GM19025 (cell line): ENCODE results near the gene YAP1.

ENCODE experiments used
- ATAC-seq: cut with Tn5 transposase; IDR thresholded peaks from one replicate; pipeline ENCODE4 v1.9.1; 2021; ENCODE audit warnings: mild to moderate bottlenecking, low read depth, moderate library complexity; ENCODE audit not compliant: unreplicated experiment

YAP1 gene

GRCh38 chr11:102109896-102110760, at the start of gene YAP1:
YAP1 (plus strand) TSS chr11:102110447; CDS start chr11:102110849, 402 bp downstream.
- ATAC-seq, result peak; percentile 91

DNA sequence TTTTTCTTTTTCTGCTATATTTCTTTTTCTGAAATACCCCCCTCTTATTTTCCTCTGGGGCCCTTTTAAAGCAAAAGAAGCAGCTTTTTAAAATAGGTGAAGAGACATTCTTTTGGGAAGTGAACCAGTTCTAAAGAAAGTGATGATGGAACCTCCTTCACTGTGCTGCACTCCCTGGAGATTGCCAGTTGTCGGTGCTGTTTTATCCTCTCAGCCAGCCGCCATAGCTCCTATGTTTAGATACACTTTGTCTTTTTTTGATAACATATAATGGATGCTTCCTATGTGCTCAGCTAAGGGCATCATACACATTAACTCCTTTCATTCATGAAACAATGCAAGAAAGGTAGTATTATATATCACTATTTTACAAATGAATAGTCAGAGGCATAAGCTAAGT, 49.0 kb upstream of the YAP1 start:
- ATAC-seq, result no peak

- no peak for ATAC-seq
Observed at GRCh38 chr11:102062106-102062505, 48.1 kb upstream of the YAP1 start.

DNA sequence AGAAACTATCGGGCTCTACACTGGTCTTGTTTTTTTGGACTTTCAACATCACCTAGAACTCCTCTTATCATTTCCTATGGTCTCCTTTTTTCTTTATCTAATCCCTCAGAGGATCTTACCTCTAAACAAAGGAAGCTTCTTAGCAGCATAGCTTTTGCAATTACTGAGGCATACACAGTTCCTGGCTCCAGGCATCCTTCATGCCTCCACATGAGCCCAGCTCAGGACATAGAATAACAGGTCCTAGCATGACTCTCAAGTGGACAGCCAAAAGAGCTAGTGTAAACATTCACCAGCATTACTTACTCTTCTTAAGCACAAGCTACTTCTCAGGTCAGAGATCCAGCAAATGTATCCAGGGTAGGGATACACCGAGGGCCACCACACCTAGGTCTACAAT, 45.9 kb upstream of the YAP1 start:
- no peak for ATAC-seq

DNA sequence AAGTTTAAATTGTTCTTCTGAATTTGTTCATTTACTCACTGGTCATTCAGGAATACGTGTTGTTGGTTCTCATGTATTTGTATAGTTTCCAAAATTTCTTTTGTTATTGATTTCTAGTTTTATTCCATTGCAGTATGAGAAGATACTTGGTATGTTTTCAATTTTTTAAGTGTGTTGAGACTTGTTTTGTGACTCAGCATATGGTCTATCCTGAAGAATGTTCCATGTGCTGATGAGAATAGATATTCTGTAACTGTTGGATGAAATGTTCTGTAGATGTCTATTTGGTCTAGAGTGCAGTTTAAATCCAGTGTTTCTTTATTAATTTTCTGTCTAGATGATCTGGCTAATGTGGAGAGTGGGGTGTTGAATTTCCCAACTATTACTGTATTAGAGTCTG, 39.5 kb upstream of the YAP1 start:
- ATAC-seq, result no peak

DNA sequence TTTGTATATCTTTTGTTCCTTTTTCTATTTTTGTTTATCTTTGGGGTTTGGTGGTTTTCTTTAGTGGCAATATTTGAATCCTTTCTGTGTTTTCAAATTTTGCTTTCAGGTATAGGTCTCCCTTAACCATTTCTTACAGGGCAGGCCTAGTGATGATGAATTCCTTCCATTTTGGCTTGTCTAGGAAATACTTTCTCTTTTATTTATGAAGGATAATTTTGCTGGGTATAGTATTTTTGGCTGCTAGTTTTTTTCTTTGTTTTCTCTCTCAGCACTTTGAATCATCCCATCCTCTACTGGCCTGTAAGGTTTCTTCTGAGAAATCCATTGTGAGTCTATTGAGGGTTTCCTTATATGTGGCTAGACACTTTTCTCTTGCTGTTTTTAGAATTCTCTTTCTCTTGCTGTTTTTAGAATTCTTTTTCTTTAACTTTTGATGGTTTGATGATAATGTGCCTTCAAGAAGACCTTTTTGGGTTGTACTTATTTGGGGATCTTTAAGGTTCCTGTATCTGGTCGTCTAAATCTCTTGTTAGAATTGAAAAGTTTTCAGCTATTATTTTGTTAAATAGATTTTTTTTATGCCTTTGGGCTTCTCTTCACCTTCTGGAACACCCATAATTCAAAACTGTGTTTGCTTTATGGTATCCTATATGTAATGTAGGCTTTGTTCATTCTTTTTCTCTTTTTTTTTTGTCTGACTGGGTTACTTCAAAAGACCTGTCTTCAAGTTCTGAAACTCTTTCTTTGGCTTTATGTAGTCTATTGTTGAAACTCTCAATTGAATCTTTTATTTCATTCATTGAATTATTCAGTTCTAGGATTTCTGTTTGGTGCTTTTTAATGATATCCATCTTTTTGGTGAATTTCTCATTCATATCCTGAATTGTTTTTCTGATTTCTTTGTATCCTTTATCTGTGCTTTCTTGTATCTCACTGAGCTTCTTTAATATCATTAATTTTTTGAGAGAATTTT, 38.5 kb upstream of the YAP1 start:
- no peak for ATAC-seq

DNA sequence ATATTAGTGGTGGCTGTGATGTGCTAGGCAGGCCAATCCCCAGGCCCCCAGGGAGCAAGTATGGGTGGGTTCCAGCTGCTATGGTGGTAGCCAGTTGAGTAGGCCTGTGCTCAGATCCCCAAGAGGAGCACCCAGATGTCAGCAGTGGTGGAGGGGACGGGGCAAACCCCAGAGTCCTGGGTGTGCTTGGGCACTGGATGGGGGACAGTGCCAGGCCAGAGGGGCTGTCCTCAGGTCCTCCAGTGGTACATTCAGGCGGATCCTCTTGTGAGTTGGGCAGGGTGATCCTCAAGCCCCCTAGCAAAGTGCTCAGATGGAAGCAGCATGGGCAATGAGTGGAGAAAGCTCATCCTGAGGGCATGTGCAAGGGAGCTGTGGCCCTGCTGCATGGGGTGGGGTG, 37.0 kb upstream of the YAP1 start:
- no peak for ATAC-seq

DNA sequence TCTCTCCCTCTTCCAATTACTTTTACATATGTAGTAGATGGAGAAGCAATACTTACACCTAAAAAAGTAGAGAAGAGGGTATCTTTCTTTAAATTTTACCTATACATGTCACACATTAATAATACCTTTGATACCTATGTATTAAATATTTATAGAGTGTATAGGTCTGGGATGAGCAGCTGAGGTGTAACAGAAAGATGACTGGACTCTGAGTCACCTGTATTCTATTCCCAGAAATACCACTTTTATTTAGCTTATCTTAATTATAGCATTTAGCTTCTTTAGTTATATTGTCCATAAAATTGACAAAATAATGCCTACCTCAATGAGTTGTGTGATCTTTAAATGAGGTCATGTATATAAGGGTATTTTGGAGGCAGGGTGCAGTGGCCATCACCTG, 30.6 kb upstream of the YAP1 start:
- no peak for ATAC-seq

DNA sequence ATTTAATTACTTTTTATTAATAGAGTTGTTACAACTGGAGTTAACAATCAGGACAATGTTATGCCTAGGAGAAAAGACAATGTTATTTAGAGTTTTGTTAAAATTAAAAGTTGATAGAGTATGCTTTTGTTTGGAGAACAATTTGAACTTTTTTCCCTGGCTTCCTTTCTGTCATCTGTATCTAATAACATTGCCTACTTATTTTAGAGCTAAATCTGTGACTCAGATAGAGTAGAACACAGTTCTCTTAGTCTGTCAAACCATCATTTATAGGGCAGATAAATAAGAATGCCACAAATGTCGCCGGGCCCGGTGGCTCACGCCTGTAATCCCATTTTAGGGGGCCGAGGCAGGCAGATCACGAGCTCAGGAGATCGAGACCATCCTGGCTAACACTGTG, 28.9 kb upstream of the YAP1 start:
- ATAC-seq, result no peak

- no peak for ATAC-seq
Observed at GRCh38 chr11:102085864-102086551, 24.2 kb upstream of the YAP1 start.

DNA sequence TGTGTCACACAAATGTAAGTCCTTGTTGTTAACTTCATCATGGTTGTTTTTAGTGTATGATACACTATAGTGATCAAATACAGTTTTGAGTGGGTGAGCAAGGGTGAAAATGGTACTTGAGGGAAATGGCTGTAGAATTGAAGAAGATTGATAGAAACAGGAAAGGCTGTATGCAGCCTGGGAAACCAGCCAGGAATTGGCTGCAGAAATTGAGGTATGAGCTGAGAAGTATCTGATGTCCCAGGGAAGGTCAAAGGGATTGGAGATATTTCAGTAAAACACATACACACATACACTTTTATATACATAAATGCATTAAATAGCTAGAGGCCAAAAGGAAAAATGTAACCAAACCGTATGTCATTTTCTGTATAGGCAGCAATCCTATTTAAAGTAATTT, 13.1 kb upstream of the YAP1 start:
- no peak for ATAC-seq

DNA sequence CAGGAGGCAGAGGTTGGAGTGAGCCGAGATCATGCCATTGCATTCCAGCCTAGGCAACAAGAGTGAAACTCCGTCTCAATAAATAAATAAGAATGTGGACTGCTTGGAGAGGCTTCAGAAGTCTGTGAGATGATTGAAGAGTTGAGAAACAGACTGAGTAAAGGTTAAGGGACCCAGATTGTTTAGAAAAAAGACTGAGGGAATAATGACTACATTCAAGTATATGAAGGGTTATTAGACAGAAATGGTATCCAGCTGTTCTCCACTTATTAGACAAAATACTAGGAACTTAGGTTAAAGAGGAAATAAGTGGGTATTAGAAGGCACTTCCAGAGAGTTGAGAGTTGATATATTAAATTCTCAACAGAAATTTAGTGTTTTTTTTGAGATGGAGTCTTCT, 10.5 kb upstream of the YAP1 start:
- no peak for ATAC-seq

GRCh38 chr11:102108734-102109440, 1.4 kb upstream of the YAP1 start:
- no peak for ATAC-seq

GRCh38 chr11:102110761-102111010, 439 bp downstream of the YAP1 start:
- ATAC-seq, result peak; percentile 26

DNA sequence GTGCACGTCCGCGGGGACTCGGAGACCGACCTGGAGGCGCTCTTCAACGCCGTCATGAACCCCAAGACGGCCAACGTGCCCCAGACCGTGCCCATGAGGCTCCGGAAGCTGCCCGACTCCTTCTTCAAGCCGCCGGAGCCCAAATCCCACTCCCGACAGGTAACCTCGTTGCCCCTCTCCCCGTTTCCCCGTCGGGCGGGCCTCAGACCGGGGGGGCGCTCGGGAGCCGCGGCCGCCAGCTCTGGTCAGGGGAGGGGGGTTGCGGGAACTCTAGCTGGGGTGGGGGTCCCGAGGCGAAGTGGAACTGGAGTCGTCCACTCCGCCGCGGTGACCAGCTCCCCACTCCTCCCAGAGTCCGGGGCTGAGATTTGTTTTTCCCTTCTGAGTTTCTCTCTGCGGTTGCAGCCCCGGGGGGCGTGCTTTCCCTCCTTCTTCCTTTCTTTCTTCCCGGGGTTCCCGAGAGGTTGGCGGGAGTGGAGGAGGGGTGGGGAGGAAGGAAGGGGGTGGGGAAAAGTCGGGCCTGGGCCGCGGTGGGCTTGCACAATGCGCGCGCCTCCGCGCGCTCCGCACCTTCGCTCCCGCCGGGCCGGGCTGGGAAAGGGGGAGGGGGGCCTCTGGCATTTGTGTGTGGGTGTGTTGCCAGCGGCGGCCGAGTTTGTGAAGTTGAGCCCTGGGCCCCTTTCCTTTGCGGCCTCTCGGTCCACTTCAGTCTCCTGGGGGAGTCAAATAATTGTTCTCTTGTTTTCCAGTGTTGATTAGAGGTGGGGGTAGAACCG, 952 bp downstream of the YAP1 start:
- ATAC-seq, result no peak

DNA sequence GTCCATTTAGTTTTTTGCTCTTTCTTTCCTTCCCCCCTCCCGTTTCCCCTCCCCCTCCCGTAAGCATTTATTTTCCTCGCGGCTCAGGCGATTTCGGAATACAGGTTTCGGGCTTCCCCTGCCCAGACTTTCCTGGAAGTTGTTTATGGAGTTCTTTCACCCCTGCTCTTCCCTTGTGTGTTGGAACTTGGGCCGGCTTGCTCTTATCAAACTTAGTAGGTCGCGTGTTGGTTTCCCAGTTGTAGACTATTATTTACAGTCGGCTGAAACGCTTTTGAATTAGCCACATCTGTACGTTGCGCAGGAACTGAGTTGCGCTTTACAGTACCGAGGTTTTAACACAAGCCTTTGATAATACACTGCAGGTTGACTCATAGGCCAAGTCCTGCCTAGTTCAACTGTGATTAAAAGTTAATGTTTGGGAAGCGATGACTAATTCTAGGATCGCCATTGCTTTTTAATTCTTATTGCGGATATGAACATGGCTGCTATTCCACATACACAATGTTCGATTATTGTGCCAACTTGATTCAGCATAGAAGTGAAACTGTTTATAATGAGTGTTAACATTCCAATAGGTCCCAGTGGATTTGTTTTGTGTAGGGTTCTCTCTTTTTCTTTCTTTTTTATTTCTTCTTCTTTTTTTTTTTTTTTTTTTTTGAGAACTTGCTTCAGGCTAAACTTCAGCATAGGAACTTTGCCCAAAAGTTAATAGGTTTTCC, 1.7 kb downstream of the YAP1 start:
- ATAC-seq, result no peak

DNA sequence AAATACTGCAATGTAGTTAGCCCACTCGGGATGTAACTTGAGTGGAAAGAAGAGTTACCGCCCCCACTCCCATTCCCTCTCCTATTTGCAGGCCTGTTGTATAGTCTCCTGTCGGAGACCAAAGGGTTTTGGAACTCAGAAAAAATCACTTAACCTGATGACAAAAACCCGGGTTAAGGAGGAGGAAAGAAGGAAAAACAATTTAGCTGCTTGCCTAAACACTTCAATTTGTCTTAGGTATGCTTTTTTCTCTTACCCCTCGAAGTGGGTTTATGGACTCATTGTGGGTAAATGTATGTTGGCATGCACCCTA, 2.2 kb downstream of the YAP1 start:
- no peak for ATAC-seq

- no peak for ATAC-seq
Observed at GRCh38 chr11:102114032-102114431, 3.8 kb downstream of the YAP1 start.

- no peak for ATAC-seq
Observed at GRCh38 chr11:102115557-102115956, 5.3 kb downstream of the YAP1 start.
